ENCODE results near the gene PTPRA.
A peak's percentile ranks its signal among the peaks of the same experiment; 100 is the strongest.

The PTPRA gene

DNA sequence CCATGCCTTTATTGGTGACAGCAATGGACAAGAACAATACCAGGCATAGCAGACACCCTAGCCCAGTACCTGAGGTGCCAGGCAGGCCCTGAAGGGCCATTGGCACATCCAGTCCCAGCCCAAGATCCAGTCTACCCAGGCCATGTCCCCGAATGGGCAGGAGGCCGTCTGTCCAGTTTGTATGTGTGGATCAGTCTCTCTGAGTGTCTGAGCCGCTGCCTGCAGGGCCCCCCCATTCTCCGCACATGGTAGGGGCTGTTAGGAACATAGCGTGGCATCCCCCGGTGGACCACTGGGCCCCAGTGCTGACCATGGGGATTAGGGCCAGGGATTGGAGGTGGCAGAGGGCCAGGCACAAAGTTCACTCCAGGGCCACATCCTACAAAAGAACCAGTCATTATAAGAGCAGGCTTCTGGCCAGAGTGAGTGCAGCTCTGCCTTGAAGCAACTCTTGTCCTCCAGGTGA, 37.9 kb upstream of the PTPRA start:
- no peak overlapping the region for H3K27ac ChIP-seq
- TF ChIP-seq, protein P1, sequence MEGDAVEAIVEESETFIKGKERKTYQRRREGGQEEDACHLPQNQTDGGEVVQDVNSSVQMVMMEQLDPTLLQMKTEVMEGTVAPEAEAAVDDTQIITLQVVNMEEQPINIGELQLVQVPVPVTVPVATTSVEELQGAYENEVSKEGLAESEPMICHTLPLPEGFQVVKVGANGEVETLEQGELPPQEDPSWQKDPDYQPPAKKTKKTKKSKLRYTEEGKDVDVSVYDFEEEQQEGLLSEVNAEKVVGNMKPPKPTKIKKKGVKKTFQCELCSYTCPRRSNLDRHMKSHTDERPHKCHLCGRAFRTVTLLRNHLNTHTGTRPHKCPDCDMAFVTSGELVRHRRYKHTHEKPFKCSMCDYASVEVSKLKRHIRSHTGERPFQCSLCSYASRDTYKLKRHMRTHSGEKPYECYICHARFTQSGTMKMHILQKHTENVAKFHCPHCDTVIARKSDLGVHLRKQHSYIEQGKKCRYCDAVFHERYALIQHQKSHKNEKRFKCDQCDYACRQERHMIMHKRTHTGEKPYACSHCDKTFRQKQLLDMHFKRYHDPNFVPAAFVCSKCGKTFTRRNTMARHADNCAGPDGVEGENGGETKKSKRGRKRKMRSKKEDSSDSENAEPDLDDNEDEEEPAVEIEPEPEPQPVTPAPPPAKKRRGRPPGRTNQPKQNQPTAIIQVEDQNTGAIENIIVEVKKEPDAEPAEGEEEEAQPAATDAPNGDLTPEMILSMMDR (IDR thresholded peaks at IDR 0.05) = no peak
- DNase-seq (ENCODE audit: low spot score) = no peak
- H3K4me3 ChIP-seq = no peak overlapping the region

DNA sequence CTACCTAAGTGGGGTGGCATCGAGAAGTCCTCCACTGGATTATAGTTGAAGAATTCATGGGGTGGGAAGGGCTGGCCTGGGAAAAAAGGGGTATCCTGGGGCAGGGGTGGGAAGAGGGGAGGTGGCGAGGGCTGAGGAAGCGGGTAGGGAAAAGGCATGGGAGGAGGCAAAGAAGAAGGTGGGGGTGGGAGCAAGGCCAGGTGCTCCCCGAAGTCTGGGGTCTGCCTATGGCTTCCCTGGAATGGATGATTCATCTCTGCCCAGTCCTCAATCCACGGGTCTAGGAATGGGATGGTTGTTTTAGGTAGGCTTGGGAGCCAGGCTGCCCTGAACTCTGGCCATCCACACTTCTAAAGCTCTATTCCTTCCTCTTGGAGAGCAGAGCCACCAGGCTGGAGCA, 37.2 kb upstream of the PTPRA start:
- Histone ChIP-seq H3K4me3 (no peak overlapping the region), H3K27ac (no peak overlapping the region)

DNA sequence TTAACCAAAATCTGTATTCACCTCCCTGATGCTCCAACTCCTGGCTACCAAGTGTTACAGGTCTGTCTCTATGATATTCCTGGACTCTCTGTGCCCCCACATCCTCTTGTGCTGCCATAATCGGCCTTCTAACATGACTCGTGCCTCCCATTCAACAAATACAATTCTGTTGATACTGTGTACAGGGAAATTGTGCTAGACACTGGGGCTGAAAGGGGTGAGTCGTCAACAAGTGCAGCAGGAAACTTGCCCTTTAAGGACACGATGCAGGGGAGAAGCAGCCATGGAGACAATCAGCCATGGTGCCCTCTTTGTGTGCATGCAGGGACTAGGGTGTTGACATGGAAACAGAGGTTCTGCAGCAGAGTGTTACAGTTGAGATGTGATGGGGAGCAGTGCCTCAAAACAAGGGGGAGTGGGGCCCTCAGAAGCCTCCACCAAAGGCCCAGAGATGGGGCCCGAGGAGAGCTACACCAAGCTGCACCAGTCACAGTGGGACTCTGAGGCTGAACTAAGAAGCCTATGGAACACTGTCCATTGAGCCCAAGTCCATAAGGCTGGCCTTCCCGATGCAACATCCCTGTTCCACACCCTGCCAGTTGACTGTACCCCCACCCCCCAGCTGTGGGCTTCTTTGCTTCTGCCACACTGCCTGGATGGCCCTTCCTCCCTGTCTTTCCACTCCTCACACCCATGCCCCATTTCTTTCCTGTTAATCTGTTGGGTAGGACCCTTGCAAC, 35.9 kb upstream of the PTPRA start:
- Histone ChIP-seq H3K4me3 (no peak overlapping the region), H3K27ac (no peak overlapping the region)
- TF ChIP-seq, protein P1 (IDR thresholded peaks at IDR 0.05) = no peak
- DNase-seq (ENCODE audit: low spot score) = peak; percentile 54

More for the DNA sequence above, 37.2 kb upstream of the PTPRA start:
- TF ChIP-seq, protein P1 (IDR thresholded peaks at IDR 0.05) = no peak
- no peak for DNase-seq (ENCODE audit: low spot score)

DNA sequence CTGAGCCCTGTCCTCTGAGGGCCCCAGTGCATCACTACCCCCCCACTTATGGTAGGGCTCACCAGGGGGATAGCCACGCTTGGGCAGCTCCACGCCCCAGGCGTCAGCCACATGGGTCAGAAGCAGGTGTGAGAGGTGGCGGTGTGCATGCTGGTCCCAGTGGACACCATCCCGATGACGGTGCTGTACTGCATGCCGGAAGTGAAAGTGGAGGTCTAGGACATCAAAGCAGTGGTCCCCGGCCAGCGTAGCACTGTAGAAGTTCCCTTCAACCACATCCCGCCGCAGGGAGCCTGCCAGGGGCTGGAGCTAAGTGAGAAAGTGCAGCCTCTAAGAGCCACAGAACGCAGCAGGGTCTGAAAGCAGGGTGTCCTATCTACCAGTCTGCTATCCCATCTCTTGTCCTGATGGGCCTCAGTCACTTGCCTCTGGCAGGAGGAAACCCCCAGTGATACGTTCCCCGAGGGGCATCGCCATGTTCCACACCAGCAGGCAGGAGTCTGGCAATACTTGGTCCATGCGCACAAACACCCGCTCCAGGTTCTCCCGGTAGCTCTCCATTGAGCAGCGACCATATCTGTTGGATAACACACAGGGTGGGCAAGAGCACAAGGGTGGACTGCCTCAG, 35.0 kb upstream of the PTPRA start:
- DNase-seq (ENCODE audit: low spot score) = peak; percentile 66
- no peak overlapping the region for H3K27ac ChIP-seq
- TF ChIP-seq, protein P1 (IDR thresholded peaks at IDR 0.05) = no peak
- no peak overlapping the region for H3K4me3 ChIP-seq

DNA sequence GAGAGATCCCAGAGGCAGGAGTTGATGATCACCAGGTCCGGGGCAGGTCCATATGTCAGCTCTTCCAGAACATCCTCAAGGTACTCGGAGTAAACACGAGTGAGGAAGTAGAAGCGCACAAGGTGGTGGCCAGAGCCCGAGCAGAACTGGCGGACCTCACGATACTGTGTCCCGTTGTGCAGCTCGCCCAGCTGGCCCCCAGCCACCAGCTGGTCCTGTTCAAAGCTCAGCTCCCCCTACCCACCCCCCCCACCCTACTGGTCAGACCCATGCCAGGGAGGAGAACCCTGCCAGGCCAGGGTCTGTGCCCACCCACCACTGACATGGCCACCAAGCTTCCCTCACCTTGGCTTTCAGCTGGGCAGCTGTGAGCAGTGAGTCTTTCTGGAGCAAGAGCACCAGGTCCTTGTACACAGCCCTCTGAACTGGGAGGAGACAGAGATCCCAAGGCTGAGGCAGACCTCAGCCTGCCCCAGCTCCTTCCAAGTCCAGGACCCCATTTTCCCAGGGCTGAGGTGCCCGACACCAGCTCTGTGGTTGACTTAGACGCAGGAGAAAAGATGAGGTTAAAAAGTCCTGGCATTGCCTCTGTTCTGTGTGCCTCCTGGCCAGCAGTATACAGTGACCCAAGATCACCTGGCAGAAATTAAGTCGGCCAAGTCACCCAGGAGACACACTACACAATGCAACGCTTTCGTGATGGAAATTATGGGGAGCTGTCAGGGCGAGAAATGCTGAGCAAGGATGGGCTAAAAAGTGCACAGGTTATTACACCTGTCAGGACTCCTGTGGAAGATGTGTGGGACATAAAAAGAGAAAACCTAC, 34.2 kb upstream of the PTPRA start:
- Histone ChIP-seq H3K4me3 (peak overlapping the region; percentile 84), H3K27ac (no peak overlapping the region)
- TF ChIP-seq, protein P1 (IDR thresholded peaks at IDR 0.05) = no peak
- peak; percentile 65 for DNase-seq (ENCODE audit: low spot score)

DNA sequence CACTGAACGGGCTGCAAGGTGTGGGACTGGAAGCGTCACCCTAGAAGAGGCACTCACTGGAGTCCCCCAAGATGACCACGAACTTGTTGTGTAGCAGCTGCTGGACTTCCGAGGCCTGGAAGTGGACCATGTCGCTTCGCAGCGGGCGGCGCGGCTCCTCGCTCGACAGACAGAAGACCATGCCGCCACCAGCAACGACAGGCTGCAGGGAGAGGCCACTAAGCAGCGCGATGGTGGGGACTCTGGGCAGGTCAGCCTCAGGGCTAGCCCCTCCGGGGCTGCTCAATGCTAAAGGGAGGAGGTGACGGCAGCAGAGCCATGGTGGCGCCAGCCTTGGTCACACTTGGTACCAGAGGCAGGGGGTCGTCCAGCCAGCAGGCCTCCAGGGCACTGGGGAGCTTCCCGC, 33.5 kb upstream of the PTPRA start:
- no peak for DNase-seq (ENCODE audit: low spot score)
- peak overlapping the region; percentile 84 for H3K4me3 ChIP-seq
- TF ChIP-seq, protein P1 (IDR thresholded peaks at IDR 0.05) = no peak
- H3K27ac ChIP-seq = peak overlapping the region in 1 of 2 donors; percentile 87

Measured in coronary artery (tissue), 2 donors.